K562 (cell line): Measurements from ENCODE around the gene UFC1. TPM values are rescaled to one million over a fixed set of nuclear protein-coding genes. Genes with fewer than 3 reads are reported as not detected.
A peak's percentile ranks its signal among the peaks of the same experiment; 100 is the strongest.

Experiments
- ATF7 ChIP-seq: fragments of 450-650 bp; IDR thresholded peaks from 2 replicates; pipeline ENCODE4 v1.7.1; 2014; ENCODE audit warnings: mild to moderate bottlenecking, moderate library complexity
- CAMTA2 ChIP-seq: fragments of 250-450 bp; sonication (Bioruptor Pico); conservative IDR thresholded peaks from 2 replicates; pipeline ENCODE4 v1.5.1; 2022
- CREB1 ChIP-seq, 2 experiments: sonication (generic) in 1 of 2; formaldehyde crosslinking in 1 of 2; IDR thresholded peaks; 2 replicates each; pipeline versions ENCODE4 v1.6.1 to v1.8.0; 2012 to 2022; ENCODE audit warnings: inconsistent platforms in 1 of 2, mild to moderate bottlenecking in 1 of 2, missing genetic modification reagents in 1 of 2, moderate library complexity in 1 of 2
- DDX20 ChIP-seq: fragments of 450-650 bp; IDR thresholded peaks from 2 replicates; pipeline ENCODE4 v1.6.1; 2016; ENCODE audit warnings: missing genetic modification characterization, low read depth, mild to moderate bottlenecking, missing compliant biosample characterization, moderate library complexity
- EP300 ChIP-seq: IDR thresholded peaks from 2 replicates; pipeline ENCODE4 v1.6.1; 2012; ENCODE audit warnings: low read length, improper control_type of control experiment
- HNRNPL ChIP-seq: fragments of 200-400 bp; formaldehyde crosslinking; IDR thresholded peaks from 2 replicates; pipeline ENCODE4 v1.6.1; 2017; ENCODE audit warnings: low read depth, mild to moderate bottlenecking, low read length
- HSF4 ChIP-seq: fragments of 250-450 bp; sonication (Bioruptor Pico); IDR thresholded peaks from 2 replicates; pipeline ENCODE4 v2.1.2; 2022; ENCODE audit warnings: mild to moderate bottlenecking, moderate library complexity, borderline replicate concordance
- JUNB ChIP-seq: fragments of 450-650 bp; formaldehyde crosslinking; conservative IDR thresholded peaks from 2 replicates; pipeline ENCODE4 v1.4.0; 2020; ENCODE audit warnings: mild to moderate bottlenecking
- JUND ChIP-seq, 2 experiments: IDR thresholded peaks; 2 replicates in 1 of 2; 3 replicates in 1 of 2; pipeline ENCODE4 v1.6.1; 2011; ENCODE audit warnings: borderline replicate concordance in 2 of 2, low read depth in 2 of 2, low read length in 2 of 2, improper control_type of control experiment in 1 of 2, missing biosample characterization in 1 of 2, missing genetic modification characterization in 1 of 2, missing genetic modification reagents in 1 of 2
- MBD2 ChIP-seq: sonication (generic); IDR thresholded peaks from 2 replicates; pipeline ENCODE4 v1.6.1; 2016; ENCODE audit warnings: low read depth, borderline replicate concordance
- MECOM ChIP-seq: fragments of 250-450 bp; sonication (Bioruptor Pico); IDR thresholded peaks from 2 replicates; pipeline ENCODE4 v1.8.0; 2022; ENCODE audit warnings: inconsistent platforms
- MED1 ChIP-seq: sonication (generic); formaldehyde crosslinking; IDR thresholded peaks from 2 replicates; pipeline ENCODE4 v1.8.1; 2023; ENCODE audit warnings: missing genetic modification reagents, borderline replicate concordance
- POU5F1 ChIP-seq: fragments of 150-350 bp; IDR thresholded peaks from 2 replicates; pipeline ENCODE4 v1.6.1; 2014; ENCODE audit warnings: borderline replicate concordance, low read length, low read depth, mild to moderate bottlenecking; ENCODE audit not compliant: partially characterized antibody
- RBFOX2 ChIP-seq: fragments of 200-400 bp; formaldehyde crosslinking; IDR thresholded peaks from 2 replicates; pipeline ENCODE4 v1.6.1; 2017; ENCODE audit warnings: low read depth, mild to moderate bottlenecking, low read length, moderate library complexity
- SIRT6 ChIP-seq: IDR thresholded peaks from one replicate; pipeline ENCODE4 v1.6.1; 2012; ENCODE audit warnings: low read depth, mild to moderate bottlenecking, control low read depth, inconsistent platforms, low read length, moderate library complexity
- SP1 ChIP-seq: sonication (generic); formaldehyde crosslinking; IDR thresholded peaks from 2 replicates; pipeline ENCODE4 v1.8.1; 2022; ENCODE audit warnings: mild to moderate bottlenecking, missing genetic modification reagents
- TBP ChIP-seq: optimal IDR thresholded peaks from 2 replicates; pipeline ENCODE3; 2011; ENCODE audit warnings: low read depth, low read length, improper control_type of control experiment
- U2AF2 ChIP-seq: fragments of 200-400 bp; formaldehyde crosslinking; optimal IDR thresholded peaks from 2 replicates; pipeline ENCODE3; 2017; ENCODE audit warnings: low read depth, mild to moderate bottlenecking, low read length
- ZNF561 ChIP-seq: fragments of 450-650 bp; formaldehyde crosslinking; conservative IDR thresholded peaks from 2 replicates; pipeline ENCODE4 v1.4.0; 2020; ENCODE audit warnings: mild to moderate bottlenecking, moderate library complexity
- polyA plus RNA-seq, 8 experiments: library from polyadenylated mRNA; depleted of rRNA in 4 of 8; stranded (reverse) in 5 of 8; unstranded in 3 of 8; fragments of >200 nt; fragmentation: Nextera tagmentation in 2 of 8; fragmentation: Illumina TruSeq in 1 of 8; extraction: Ambion mirVana in 2 of 8; extraction: Trizol in 1 of 8; gene quantifications; 2 replicates each; pipeline versions ENCODE4 v1.2.1 to v1.2.3, GENCODE V29; 2011 to 2014; ENCODE audit warnings: inconsistent platforms in 1 of 8, missing spikeins in 1 of 8
- total RNA-seq, 7 experiments: library from RNA; depleted of rRNA in 6 of 7; stranded (reverse); fragments of >200 nt in 6 of 7; fragmentation: Illumina TruSeq in 2 of 7; extraction: Trizol in 2 of 7; gene quantifications; 2 replicates each; pipeline versions ENCODE4 v1.2.1 to v1.2.3, GENCODE V29; 2011 to 2021; ENCODE audit warnings: low replicate concordance in 1 of 7
- TF ChIP-seq, protein P1 (sequence below), 2 experiments: fragments of 250-450 bp in 1 of 2; fragments of 450-650 bp in 1 of 2; sonication (Bioruptor Pico) in 1 of 2; IDR thresholded peaks; 2 replicates each; pipeline versions ENCODE4 v1.6.1 to v1.8.0; 2016 to 2021; ENCODE audit warnings: mild to moderate bottlenecking in 2 of 2, moderate library complexity in 2 of 2, missing compliant biosample characterization in 1 of 2, missing genetic modification characterization in 1 of 2
- TF ChIP-seq, protein P2 (sequence below): fragments of 250-450 bp; sonication (Bioruptor Pico); IDR thresholded peaks from 2 replicates; pipeline ENCODE4 v1.5.0; 2021; ENCODE audit warnings: mild to moderate bottlenecking, moderate library complexity
- TF ChIP-seq, protein P3 (sequence below), 2 experiments: fragments of 450-650 bp in 1 of 2; sonication (generic) in 1 of 2; formaldehyde crosslinking in 1 of 2; IDR thresholded peaks in 1 of 2; conservative IDR thresholded peaks in 1 of 2; 2 replicates each; pipeline versions ENCODE4 v1.6.1 to v1.8.1; 2016 to 2023; ENCODE audit warnings: mild to moderate bottlenecking in 2 of 2, moderate library complexity in 2 of 2, inconsistent platforms in 1 of 2, missing genetic modification reagents in 1 of 2

UFC1 gene
- total and polyA plus RNA-seq, 9 of the 15 experiments (the other 6 are each of a cell fraction or from before 2014, with no cell fraction given) = 92.8 to 220 (median 161) TPM

DNA sequence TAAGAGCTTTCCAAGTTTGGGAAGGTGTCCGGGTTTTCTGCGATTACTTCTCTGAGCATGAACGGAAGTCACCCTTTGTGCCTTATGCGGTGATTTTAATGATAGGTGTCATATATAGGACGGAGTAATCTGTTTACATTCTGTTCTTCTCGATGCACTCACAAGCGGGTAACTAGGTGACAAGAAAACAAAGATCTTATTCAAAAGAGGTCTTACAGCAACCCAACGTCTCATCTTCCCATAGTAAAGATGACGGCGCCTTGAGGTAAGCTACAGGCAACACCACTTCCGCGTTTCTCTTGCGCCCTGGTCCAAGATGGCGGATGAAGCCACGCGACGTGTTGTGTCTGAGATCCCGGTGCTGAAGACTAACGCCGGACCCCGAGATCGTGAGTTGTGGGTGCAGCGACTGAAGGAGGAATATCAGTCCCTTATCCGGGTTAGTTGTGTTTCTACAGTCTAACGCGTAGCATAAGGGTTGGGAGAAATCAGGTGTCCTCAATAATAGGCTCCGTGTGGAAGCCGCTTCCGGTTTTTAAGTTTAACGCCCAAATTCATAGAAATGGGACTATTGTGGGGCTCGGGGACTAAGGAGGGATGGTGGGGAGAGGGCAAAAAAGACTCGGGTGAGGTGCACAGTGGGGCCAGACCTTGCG, at the start of gene UFC1 (continued):
- TF ChIP-seq SP1 (CRISPR knock-in tag) (peak; percentile 83), MED1 (CRISPR knock-in tag) (no peak), TBP (peak; percentile 97), U2AF2 (no peak), JUNB (no peak), CREB1 (IDR thresholded peaks at IDR 0.05) (peak; percentile 7; the same call in 1 of the 2 replicates), CREB1 (CRISPR knock-in tag; IDR thresholded peaks at IDR 0.05) (peak; percentile 65; the same call in 1 of the 2 replicates), MBD2 (peak; percentile 56; the same call in 1 of the 2 replicates), ZNF561 (CRISPR knock-in tag) (no peak), SIRT6 (no peak), POU5F1 (no peak), ATF7 (peak; percentile 76), HSF4 (peak; percentile 50; the same call in 1 of the 2 replicates), JUND (IDR thresholded peaks at IDR 0.05; ENCODE audit: borderline replicate concordance, low read depth, low read length) (0 out of 2 replicates have a peak, but pooled peaks have one; percentile 49), JUND (tag; IDR thresholded peaks at IDR 0.05; ENCODE audit: borderline replicate concordance, low read depth, low read length) (peak; percentile 19; the same call in 1 of the 3 replicates), CAMTA2 (CRISPR knock-in tag) (no peak), EP300 (peak; percentile 7; the same call in 1 of the 2 replicates), HNRNPL (no peak), RBFOX2 (peak; percentile 79), DDX20 (tag) (no peak), MECOM (CRISPR knock-in tag) (no peak)
- TF ChIP-seq, protein P1, sequence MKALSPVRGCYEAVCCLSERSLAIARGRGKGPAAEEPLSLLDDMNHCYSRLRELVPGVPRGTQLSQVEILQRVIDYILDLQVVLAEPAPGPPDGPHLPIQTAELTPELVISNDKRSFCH (CRISPR knock-in tag; IDR thresholded peaks at IDR 0.05) = no peak
- TF ChIP-seq, protein P1 (tag; IDR thresholded peaks at IDR 0.05) = peak; percentile 68; the same call in 1 of the 2 replicates
- TF ChIP-seq, protein P2, sequence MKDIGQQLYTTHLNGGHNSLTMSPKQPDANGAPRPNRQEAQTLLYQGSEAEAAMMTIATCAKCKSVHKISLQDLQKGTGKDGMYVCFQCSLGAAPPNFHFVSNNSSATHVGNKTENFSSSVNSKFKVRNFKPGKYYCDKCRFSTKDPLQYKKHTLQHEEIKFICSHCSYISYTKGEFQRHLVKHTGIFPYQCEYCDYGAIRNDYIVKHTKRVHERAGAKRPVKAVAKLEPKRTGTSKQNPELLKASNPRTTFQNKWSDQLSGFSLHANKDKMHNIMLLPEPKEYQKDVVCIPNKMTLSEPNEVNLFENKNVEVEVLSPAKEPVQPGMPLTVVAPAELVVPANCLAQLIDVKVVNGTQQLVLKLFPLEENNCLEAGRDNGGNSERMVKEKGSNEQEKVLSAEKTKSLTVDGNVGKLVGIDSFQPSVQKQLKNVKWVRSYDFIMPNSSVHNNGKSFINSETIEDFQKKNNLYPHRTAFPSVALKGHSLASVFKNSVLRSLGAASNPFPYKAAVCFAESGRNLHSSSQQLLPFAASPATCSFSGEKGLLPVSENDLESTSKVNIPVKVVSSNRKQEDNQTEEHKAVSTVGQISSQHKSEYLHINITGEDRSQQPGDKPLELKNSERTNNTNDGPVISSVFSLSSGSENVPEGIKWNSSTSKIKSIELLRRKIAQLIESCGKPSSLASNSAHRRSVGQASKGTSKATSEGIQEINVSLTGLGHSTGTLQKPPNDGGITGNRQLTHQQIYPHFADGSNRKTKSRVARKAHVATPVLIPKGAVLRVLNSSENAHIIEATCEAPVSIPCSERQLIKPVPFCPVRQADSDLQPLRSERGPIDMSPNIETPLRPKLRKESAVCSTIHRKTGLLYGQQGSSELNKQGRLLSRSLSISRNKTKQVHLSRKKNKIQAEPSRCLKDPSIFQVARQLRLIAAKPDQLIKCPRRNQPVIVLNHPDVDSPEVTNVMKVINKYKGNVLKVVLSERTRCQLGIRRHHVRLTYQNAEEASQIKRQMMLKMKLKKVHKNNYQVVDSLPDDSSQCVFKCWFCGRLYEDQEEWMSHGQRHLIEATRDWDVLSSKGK (CRISPR knock-in tag) = no peak
- TF ChIP-seq, protein P3, sequence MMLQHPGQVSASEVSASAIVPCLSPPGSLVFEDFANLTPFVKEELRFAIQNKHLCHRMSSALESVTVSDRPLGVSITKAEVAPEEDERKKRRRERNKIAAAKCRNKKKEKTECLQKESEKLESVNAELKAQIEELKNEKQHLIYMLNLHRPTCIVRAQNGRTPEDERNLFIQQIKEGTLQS (IDR thresholded peaks at IDR 0.05) = no peak; the same call in 1 of the 2 replicates
- TF ChIP-seq, protein P3 (CRISPR knock-in tag; conservative IDR thresholded peaks at IDR 0.05) = peak; percentile 73; the same call in 1 of the 2 replicates
